GM18519 (cell line): ENCODE measurements around the gene SPEG.
"Not testable (repeated sequence)": the region's sequence is repeated elsewhere in the genome, so short reads cannot be mapped to it uniquely, and the experiment has no call there.

ENCODE experiments used
- ATAC-seq: cut with Tn5 transposase; IDR thresholded peaks from one replicate; pipeline ENCODE4 v1.9.1; 2021; ENCODE audit warnings: mild to moderate bottlenecking, moderate library complexity; ENCODE audit not compliant: unreplicated experiment, low FRiP score

The SPEG gene

DNA sequence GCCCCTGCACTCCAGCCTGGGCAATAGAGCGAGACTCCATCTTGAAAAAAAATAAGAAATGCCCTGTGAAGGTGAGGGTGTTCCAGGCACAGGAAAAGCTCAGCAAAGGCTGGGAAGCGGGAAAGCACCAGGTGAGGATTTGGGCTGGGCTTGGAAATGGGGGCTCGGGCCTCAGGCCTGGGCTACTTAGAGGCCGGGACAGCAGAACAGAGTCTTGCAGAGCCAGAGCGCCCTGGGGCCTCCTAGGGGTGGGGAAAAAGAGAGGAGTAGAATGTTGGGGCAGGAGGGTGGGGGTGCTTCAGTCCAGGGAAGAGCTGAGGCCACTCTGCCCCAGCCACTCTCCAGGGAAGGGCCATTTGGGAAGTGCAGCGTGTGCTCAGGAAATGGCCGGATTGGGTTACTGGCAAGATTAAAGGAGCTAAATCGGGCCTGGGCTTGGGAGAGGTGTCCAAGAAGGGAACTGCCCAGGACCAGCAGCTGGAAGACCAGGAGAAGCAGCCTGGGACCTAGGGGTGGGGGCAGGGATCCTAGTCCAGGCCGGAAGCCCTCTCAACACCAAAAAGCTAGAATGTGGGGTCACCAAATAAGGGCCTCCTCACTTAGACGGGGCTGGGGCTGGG, 30.2 kb upstream of the SPEG start:
- no peak for ATAC-seq

DNA sequence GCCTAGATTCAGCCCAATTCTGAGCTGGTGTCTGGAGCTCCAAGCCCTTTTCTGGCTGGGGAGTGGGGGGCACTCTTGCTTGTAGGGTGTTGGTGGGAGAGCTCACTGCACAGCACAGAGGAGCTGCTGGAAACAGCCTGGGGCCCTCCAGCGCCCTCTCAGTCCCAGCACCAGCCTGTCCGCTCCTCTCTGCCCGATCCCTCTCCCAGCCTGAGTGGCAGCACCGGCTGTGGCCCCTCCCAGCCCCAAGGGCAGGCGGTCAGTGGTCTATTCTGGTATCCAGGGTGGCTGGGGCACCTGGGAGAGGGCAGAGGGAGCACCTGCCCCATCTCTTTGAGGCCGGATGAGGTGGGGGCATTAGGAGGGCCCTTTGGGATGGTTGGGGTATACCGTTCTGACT, 29.7 kb upstream of the SPEG start:
- no peak for ATAC-seq

DNA sequence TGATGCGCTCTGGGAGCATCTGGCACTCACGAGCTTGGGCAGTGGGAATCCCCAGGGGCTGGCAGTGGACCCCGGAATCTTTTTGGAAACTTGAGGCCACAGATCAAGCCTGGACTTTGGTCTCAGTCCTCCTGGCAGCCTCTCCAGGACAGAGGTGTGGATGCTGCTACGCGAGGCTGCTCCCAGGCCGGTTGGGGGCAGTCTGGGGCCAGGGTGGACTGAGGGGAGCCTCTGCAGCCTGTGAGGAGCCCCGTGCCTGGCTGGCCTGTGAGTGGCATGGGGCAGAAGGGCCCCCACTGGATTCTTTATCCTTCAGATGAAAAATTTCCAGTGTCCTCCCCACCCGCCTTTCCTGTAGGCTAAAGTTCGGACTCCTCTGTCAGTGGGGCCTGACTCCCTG, 29.2 kb upstream of the SPEG start:
- ATAC-seq: no peak

DNA sequence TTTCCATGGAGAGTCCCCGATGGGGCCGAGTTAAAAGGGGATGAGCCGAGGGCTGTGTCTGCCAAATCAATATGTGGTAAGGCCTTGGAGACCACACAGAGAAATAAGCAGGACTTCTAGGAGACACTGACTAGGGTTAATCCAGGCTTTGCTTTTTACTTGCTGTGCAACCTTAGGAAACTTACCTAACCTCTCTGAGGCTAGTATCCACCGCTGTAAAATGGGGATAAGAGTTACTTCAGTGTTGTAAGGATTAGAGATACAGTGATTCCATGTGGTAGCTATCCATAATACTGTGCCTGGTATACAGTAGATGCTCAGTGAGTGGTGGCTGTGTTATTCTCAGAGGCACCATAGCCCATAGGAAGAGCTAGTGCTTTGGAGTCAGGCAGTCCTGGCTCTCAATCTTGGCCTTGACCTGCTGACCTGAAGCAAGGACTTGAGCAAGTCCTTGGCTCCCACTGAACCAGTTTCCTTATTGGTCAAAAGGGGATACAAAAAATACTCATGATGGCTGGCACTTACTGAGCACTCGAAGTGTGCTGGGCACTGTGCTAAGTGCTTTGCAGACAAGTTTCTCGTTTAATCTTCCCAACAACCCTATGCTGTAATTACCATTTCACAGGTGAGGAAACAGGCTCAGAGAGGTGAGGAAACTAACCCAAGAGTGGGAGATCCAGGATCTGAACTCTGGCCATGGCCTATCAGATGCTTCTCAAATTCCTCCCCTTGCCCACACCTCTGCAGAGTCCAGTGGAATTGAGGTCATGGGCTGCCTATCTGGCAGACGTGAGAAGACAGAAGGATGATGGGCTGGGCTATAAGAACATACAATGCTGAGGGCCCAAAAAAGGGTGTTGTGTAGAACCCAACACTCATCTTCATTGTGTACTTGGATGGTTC, 28.4 kb upstream of the SPEG start:
- no peak for ATAC-seq

DNA sequence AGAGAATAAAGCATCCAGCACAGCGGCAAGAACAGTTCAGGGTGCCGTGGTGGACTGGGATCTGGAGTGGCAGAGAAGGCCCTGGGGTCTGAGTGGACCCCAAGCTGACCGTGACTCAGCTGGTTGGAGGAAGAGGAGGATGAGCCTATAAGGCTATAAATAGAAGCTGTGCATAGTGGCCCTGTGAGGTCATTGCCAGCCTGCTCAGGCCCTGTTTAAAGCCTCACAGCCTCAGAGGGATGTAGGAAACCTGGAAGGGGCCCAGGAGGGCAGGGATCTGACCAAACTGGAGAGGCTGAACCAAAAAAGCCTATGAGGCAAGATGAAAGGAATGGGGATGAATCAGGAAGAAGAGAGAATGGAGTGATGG, 27.8 kb upstream of the SPEG start:
- ATAC-seq: no peak

DNA sequence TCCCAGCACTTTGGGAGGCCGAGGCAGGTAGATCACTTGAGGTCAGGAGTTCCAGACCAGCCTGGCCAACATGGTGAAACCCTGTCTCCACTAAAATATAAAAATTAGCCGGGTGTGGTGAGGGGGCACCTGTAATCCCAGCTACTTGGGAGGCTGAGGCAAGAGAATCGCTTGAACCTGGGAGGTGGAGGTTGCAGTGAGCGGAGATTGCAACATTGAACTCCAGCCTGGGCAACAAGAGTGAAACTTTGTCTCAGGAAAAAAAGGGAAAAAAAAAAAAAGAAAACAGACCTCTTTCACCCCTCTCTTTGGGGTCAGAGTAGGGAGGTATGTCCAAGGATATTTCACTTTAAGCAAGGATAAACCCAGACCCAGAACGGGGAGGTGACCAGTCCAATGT, 27.3 kb upstream of the SPEG start:
- ATAC-seq: not testable (repeated sequence)

DNA sequence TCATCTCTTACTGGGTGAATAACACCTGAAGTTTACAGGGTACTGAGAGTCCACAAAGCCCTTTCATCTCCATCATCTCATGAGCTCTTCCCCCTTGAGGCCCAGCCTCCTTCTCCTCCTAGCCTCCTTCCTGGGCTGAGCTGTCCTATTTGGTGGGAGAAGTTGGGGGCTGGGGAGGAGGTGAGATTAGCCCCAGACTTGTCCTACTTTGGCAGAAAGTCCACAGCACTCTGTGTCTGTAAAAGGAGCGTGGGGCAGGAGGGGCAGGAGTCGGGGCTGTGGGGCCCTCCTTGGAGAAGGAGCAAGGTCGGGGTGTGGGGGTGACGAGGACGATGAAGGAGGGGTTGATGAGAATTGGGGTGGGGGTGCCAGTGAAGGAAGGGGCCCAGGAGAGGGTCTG, 26.4 kb upstream of the SPEG start:
- no peak for ATAC-seq

DNA sequence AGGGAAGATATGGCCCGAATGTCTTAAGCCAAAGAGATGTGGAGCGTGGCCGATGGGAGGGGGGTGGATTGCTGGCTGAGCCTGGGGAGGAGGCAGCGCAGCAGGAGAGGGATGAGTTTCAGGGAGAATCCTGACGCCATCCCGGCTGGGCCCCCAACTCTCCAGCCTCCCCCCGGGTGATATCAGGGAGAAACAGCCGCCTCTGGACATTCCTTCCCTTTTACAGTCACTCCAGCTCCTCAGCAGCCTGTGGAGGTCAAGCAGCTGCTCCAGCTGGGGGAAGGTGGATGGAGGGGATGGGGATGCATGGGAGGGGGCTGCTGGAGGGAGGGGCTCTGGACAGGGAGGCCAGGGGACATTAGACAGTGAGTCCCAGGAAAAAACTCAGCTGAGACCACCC, 26.0 kb upstream of the SPEG start:
- ATAC-seq: no peak

DNA sequence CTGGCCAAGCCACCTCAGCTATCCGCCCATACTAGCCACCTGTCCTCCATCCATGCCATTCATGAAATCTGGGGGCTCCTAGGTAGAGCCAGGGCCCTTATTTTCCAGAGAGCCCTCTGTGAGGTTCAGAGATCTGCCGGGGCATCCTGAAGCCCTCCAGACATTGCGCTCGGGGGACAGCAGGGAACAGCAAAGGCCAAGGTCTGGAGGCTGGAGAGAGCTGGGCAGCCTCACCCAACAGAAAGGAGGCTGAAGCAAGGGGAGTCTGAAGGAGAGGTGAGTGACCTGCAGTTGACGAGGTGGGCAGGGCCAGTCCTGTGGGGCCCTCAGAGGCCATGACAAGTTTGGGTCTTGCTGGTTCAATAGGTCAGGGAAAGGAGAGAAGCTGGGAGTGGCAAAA, 25.0 kb upstream of the SPEG start:
- no peak for ATAC-seq

DNA sequence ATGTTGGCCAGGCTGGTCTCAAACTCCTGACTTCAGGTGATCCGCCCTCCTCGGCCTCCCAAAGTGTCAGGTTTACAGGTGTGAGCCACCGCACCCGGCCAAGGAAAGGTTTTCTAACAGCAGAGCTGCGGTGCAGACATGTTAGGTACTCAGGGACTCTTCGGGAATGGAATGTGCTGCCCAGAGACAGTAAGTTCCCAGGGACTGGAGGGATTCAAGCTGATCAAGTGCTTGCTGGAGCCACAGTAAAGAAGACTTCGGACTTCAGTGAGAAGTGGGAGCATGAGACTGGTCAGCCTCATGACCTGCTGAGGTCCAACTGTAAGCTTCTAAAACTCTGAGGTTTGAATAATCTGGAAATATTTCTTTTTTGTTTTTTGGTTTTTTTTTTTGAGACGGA, 24.3 kb upstream of the SPEG start:
- no peak for ATAC-seq

DNA sequence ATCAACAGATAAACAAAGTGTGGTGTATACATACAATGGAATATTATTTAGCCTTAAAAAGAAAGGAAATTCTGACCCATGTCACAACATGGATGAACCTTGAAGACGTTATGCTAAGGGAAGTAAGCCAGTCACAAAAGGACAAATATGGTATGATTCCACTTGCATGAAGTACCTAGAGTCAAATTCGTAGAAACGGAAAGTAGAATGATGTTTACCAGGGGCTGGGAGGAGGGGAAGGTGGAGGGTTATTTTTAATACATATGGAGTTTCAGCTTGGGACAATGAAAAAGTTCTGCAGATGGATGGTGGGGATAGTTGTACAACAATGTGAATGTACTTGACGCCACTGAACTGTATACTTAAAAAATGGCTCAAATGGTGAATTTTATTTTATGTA, 19.8 kb upstream of the SPEG start:
- ATAC-seq: no peak

DNA sequence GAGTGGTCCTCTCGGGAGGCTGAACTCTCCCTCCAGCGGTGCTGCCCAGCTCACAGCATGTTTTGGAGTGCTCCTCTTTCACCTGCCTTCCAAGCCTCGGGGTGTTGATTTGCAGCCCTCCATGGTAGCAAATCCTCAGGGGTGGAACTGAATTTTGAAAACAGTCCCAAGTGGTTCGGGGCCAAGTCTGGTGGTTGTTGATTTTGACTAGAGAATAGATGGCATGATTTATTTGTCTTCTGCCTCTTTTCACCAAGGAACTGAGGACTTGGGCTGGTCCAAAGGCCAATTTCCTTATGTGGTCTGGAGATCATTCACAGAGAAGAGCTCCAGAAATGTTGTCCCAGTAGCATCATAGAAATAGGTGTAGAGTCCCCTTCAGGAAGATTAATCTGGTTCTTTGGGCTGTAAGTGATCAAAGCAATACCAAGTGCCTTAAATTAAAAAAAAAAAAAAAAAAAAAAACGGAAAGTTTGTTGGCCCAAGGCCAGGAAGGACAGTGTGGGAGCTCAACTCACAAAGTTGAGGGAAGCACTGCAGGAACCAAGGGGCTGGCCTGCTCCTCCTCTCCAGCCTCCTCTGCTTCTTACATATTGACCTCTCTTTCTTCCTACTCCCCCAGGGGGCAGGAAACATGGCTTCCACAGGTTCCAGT, 18.9 kb upstream of the SPEG start:
- no peak for ATAC-seq

DNA sequence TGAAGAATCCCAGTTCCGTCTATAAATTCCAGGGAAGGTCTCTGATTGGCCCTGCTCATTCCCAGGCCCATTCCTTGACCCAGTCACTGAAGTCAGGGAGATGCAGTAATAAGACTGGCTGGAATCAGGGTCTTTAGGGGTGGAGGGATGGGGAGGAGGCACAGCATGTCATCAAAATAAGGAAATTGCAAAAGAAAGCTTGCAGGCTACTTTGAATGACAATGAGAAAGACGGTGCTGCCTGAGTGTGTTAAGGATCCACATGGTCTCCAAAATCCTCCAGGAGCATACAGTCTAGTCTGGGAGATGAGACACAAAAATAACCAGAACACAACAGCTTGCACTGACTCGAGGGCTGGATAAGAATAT, 18.4 kb upstream of the SPEG start:
- ATAC-seq: no peak

DNA sequence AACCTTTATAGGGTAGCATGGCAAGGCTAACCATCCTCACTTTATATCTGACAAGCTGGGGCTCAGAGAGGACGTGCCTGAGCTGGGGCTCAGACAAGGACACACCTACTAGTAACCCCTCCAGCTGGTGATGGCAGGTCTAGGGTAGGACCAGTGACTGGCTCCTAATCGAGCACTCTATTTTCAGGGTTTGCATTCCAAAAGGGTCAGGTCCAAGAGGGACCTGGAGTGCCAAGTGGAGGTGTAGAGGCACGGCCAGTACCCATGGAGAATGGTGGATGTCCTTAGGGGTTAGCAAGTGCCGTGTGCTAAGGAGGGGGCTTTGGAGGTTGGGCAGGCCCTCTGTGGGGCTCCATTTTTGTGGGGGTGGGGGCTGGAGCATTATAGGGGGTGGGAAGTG, 17.7 kb upstream of the SPEG start:
- no peak for ATAC-seq

DNA sequence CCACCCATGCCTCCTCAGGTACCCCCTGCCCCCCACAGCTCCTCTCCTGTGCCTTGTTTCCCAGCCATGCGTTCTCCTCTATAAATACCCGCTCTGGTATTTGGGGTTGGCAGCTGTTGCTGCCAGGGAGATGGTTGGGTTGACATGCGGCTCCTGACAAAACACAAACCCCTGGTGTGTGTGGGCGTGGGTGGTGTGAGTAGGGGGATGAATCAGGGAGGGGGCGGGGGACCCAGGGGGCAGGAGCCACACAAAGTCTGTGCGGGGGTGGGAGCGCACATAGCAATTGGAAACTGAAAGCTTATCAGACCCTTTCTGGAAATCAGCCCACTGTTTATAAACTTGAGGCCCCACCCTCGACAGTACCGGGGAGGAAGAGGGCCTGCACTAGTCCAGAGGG, 17.3 kb upstream of the SPEG start:
- ATAC-seq: no peak

DNA sequence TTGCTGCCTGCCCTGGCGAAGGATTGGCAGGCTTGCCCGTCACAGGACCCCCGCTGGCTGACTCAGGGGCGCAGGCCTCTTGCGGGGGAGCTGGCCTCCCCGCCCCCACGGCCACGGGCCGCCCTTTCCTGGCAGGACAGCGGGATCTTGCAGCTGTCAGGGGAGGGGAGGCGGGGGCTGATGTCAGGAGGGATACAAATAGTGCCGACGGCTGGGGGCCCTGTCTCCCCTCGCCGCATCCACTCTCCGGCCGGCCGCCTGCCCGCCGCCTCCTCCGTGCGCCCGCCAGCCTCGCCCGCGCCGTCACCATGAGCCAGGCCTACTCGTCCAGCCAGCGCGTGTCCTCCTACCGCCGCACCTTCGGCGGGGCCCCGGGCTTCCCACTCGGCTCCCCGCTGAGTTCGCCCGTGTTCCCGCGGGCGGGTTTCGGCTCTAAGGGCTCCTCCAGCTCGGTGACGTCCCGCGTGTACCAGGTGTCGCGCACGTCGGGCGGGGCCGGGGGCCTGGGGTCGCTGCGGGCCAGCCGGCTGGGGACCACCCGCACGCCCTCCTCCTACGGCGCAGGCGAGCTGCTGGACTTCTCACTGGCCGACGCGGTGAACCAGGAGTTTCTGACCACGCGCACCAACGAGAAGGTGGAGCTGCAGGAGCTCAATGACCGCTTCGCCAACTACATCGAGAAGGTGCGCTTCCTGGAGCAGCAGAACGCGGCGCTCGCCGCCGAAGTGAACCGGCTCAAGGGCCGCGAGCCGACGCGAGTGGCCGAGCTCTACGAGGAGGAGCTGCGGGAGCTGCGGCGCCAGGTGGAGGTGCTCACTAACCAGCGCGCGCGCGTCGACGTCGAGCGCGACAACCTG, 16.3 kb upstream of the SPEG start, which contains the start of gene DES:
Gene DES (plus strand): TSS at position 223 of the 857 bp plus-strand sequence. CDS start 86 bp downstream, at position 309.
- no peak for ATAC-seq

DNA sequence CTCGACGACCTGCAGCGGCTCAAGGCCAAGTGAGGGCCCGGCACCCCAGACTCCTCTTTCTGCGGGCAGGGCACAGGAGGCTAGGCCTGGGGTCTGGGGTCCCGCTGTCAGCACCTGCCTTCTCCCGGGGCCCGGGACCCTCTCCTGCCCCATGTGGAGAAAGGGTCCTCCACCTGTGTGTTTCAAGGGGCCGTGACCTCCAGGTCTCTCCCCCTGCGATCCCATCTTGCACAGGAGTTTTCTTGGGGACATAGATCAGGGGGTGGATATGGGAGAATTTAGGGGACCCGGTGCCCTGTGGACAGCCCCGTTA, 15.7 kb upstream of the SPEG start:
- no peak for ATAC-seq

DNA sequence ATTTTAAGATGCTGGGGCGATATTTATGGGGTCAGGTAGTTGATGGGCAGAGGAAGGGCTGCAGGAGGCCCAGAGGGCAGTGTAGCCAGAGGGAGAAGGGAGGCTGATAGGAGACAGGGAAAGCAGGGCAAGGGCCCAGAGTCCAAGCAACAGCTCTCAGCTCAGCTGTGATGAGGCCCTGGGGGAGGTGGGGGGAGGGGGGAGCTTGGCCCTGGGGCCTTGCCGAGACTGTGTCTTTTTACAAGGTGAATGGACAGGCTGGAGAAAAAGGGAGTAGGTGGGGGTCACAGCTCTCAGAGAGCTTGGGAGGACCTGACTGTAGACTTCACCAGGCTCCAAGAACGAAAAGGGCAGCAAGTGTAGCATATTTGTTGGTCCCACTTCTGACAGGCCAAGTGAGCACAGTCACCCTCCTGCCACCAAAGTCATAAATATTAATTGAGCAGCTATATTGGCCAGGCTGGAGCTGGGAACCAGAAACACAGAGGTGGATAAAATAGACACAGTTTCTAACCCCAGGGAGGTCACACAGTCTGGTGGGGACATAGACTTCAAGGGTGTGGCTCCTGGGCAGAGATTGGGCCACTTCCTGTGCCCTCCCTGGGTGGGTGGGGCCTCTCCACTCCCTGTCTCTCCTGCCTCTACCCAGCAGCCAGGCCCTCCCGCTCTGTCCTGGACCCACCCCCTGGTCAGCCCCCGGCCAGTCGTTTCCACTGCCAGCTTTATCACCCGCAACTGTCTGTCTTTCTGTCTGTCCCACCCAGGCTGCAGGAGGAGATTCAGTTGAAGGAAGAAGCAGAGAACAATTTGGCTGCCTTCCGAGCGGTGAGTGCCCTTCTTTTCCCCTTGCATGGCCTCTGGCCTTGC, 15.1 kb upstream of the SPEG start:
- no peak for ATAC-seq

DNA sequence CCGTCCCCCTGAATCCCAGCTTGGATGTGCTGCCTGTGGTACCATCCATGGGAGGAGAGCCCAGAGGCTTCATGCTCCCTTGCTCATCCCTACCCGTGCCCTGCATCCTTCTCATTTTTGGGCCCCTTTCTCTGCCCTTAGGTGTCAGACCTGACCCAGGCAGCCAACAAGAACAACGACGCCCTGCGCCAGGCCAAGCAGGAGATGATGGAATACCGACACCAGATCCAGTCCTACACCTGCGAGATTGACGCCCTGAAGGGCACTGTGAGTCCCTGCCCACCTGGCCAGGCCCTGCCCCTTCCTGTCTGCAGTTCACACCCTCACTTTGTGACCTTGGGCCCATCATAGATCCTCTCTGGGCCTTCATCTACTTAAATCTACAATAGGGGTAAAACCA, 14.0 kb upstream of the SPEG start:
- ATAC-seq: no peak

DNA sequence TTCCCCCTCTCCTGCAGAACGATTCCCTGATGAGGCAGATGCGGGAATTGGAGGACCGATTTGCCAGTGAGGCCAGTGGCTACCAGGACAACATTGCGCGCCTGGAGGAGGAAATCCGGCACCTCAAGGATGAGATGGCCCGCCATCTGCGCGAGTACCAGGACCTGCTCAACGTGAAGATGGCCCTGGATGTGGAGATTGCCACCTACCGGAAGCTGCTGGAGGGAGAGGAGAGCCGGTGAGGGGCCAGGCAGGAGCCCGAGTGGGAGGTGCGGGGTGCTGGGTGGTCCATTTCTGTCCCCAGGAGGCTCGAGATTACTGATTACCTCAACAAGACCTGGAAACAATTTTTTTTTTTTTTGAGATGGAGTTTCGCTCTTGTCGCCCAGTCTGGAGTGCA, 13.3 kb upstream of the SPEG start:
- ATAC-seq: no peak
